GOT3 (cell line): ENCODE data around the gene ELAVL3.
"Not testable (repeated sequence)": the region's sequence is repeated elsewhere in the genome, so short reads cannot be mapped to it uniquely, and the experiment has no call there.

Experiments used
- DNase-seq: peaks from one replicate; lab custom pipeline; 2025; ENCODE audit warnings: mixed read lengths; lab: John Stamatoyannopoulos, UW

The ELAVL3 gene

GRCh38 chr19:11406703-11407236 is 74.1 kb downstream of the ELAVL3 start:
- not testable (repeated sequence) for DNase-seq

GRCh38 chr19:11405846-11406643 is 74.8 kb downstream of the ELAVL3 start:
- no peak for DNase-seq

GRCh38 chr19:11404588-11405222 is 76.1 kb downstream of the ELAVL3 start:
- no peak for DNase-seq

- DNase-seq = no peak
These were observed 78.9 kb downstream of the ELAVL3 start for GRCh38 chr19:11401808-11402543.
